ENCODE results near the gene UBL7. TPM values are rescaled to one million over a fixed set of nuclear protein-coding genes. Genes with fewer than 3 reads are reported as not detected.

UBL7 gene, protein sequence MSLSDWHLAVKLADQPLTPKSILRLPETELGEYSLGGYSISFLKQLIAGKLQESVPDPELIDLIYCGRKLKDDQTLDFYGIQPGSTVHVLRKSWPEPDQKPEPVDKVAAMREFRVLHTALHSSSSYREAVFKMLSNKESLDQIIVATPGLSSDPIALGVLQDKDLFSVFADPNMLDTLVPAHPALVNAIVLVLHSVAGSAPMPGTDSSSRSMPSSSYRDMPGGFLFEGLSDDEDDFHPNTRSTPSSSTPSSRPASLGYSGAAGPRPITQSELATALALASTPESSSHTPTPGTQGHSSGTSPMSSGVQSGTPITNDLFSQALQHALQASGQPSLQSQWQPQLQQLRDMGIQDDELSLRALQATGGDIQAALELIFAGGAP
- total RNA-seq: 10 to 100 TPM; 56.6 to 56.8 TPM

DNA sequence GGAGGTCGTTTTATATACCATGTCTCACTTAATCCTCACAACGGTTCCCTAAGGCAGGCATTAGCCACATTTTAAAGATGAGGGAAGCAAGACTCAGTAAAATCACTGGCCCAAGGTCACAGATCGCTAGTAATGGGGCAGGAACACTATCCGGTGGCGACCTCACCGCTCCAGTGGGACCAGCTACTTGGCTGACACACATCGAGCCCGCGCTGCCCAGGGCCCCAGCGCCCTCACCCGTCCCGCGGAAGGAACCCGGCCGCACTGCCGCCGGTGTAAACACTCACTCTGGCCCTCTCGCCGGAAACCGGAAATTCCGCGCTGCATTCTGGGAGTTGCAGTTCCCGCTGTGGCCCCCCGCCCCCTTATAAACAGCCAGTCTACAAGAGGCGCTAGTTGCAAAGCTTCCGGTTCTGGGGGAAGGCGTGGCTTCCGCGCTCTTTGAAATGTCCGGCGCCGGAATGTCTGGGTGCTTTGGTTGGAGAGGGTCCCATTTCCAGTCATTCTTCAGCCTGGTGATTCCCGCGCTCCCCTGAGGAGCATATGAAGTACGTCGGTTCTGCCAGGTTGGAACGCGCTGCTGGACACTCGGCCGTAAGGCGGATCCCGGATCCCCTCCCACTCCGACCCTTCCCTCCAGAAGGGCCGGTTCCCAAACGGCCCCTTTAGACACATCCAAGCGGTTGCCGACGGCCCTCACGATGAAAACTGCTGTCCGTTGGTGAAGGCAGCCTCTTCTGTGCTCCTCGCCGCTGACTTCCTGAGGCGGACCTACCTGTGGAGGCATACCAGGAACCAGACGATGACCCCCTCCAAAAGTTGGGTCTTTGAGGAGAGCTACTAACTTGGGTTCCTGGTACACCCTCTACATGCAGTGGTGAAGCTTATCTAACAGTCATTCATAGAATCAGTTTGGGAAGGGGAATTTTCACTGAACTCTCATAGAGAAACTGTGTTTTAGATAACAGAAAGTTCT lies at the start of gene UBL7:
TSS of gene UBL7 (minus strand) at position 290 of the 976 bp plus-strand sequence. CDS start 2,293 bp downstream, outside the sequence.
- peak; percentile 96 for DNase-seq
- H3K27me3 Mint-ChIP-seq: no peaks in the 10 kb centered on the region
- peak within 1 kb of the TSS; percentile 97 for H3K4me3 Mint-ChIP-seq
- peaks cover 29% of the 10 kb centered on the region for H3K36me3 Mint-ChIP-seq
- peaks cover 40% of the 10 kb centered on the region for H3K4me1 Mint-ChIP-seq
- H3K27ac Mint-ChIP-seq: peak within 1 kb of the TSS; percentile 91
- H3K9me3 Mint-ChIP-seq: peaks cover 6% of the 10 kb centered on the region

DNA sequence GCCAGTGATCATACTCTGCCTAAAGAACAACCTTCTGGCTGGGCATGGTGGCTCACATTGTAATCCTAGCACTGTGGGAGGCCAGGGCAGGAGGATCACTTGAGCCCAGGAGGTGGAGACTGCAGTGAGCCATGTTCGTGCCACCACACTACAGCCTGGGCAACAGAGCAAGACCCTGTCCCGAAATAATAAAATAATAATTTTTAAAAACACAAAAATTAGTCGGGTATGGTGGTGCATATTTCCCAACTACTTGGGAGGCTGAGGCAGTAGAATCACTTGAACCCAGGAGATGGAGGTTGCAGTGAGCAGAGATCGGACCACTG lies 45.5 kb upstream of the UBL7 start:
- Mint-ChIP-seq H3K4me1 (no peaks in the 10 kb centered on the region), H3K36me3 (peaks cover 3% of the 10 kb centered on the region)

DNA sequence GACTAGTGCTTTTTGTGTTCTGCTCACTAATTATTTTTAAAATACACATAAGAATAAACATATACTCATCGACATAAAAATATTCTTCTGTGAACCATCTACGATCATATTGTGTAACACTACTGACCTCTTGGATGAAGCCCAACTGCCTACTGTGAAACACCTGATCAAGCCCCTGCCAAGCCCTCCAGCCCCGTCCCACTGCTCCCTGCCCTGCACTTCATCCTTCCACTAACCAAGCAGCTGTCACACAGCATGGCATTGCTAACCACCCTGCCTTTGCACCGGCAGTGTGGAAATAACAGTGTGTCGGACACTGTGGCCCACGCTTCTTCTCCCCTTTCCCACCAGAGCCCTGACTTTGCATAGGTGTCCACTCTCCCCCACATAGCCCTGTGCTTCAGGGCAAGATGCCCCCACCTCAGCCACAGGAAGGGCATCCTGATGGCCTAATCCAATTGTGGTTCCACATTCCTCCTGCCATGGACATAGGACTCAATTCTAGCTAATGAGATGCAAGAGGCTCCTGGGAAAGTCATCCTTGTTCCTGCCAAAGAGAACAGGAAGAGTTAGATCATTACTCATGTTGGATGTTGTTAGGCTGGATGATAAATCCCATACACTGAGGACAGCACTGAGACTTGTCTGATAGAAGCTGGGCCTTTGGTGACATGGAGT lies 45.0 kb upstream of the UBL7 start:
- no peak for DNase-seq
- Mint-ChIP-seq H3K4me1 (no peaks in the 10 kb centered on the region), H3K27me3 (no peaks in the 10 kb centered on the region), H3K4me3 (no peak overlapping the region), H3K27ac (no peak overlapping the region), H3K9me3 (no peaks in the 10 kb centered on the region), H3K36me3 (peaks cover 3% of the 10 kb centered on the region)

More for the DNA sequence above, 45.5 kb upstream of the UBL7 start:
- Mint-ChIP-seq H3K27ac (no peak overlapping the region), H3K9me3 (no peaks in the 10 kb centered on the region), H3K4me3 (no peak overlapping the region), H3K27me3 (no peaks in the 10 kb centered on the region)
- DNase-seq: no peak

DNA sequence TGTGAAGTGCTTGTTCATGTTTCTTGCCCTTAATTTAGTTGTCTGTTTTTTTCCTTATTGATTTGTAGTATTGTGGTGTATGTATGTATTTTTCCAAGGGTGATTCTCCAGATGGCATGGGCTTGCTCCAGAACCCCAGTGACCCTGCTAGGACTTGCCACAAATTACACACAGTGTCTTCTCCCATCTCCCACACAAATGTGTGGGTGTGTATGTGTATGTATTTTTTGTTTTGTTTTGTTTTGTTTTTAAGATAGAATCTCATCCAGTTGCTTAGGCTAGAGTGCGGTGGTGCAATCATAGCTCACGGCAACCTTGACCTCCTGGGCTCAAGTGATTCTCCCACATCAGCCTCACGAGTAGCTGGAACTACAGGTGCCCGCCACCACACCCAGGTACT lies 43.9 kb upstream of the UBL7 start:
- Mint-ChIP-seq H3K4me3 (no peak overlapping the region), H3K36me3 (peaks cover 3% of the 10 kb centered on the region), H3K9me3 (no peaks in the 10 kb centered on the region), H3K27ac (no peak overlapping the region), H3K4me1 (no peaks in the 10 kb centered on the region), H3K27me3 (no peaks in the 10 kb centered on the region)
- DNase-seq: no peak

DNA sequence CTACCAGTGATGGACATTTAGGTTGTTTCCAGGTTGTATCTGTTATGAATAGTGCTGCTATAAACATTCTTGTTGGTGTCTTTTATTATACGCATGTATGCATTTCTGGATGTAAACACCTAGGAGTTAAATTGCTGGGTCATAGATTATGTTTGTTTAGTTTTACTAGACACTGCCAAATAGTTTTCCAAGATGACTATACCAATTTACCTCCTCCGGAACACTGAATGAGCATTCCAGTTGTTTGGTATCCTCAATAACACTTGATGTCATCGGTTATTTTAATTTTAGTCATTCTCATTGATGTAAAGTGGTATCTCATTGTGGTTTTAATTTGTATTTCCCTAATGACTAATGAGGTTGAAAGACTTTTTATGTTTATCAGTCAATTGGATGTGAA lies 43.5 kb upstream of the UBL7 start:
- Mint-ChIP-seq H3K27ac (no peak overlapping the region), H3K9me3 (no peaks in the 10 kb centered on the region), H3K27me3 (no peaks in the 10 kb centered on the region), H3K4me3 (no peak overlapping the region), H3K4me1 (no peaks in the 10 kb centered on the region), H3K36me3 (peaks cover 3% of the 10 kb centered on the region)
- no peak for DNase-seq

DNA sequence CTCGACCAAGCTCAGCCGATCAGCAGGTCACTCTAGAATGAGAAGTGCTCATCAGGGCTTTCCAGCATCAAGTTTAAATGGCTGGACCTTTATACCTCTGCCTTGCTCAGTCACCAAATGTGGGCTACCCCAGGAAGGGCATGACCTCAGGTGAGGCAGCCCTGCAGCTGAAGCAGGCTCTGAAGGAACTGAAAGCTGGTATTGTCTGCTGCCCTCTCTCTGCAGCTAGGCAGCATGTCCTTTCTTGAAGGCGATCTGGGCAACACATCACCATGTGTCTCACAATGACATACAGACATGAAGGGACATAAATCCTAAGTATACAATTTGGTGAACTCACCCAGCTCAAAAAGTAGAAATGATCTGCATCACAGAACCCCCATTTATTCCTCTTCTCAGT lies 41.3 kb upstream of the UBL7 start:
- Mint-ChIP-seq H3K9me3 (no peaks in the 10 kb centered on the region), H3K4me3 (no peak overlapping the region), H3K27me3 (no peaks in the 10 kb centered on the region), H3K27ac (no peak overlapping the region), H3K36me3 (peaks cover 3% of the 10 kb centered on the region), H3K4me1 (no peaks in the 10 kb centered on the region)
- DNase-seq: no peak

DNA sequence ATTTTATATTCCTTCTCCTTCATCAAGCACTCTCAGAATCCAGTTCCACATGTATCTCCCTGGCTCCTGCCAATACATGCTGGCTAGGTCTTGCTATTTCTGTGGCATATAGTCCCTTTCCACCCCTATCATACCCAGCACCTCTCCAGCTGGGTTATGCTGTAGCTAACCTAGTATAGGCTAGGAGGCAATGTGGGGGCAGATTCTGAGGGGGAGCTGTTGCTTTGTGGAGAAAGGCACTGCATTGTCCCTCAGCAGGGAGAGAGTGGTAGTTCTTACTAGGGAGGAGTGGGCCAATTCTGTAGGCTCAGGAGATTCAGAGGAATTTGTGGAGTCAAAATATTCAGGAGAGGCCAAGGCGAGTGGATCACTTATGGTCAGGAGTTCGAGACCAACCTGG lies 39.4 kb upstream of the UBL7 start:
- no peak for DNase-seq
- H3K27ac Mint-ChIP-seq: no peak overlapping the region

DNA sequence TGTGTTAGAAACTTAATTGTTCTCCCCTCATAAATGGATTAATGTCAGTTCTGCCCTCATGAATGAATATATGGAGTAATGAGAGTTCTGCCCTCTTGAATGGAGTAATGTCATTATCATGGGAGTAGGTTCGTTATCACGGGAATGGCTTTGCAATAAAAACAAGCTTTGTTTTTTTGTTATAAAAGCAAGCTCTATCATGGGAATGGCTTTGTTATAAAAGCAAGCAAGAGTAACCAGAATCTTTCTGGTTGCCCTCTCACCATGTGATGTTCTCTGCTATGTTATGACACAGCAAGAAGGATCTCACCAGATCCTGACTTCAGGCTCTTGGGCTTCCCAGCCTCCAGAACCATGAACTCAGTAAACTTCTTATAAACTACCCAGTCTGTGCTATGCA lies 38.4 kb upstream of the UBL7 start:
- no peak for DNase-seq
- Mint-ChIP-seq H3K4me3 (no peak overlapping the region), H3K27ac (no peak overlapping the region), H3K9me3 (no peaks in the 10 kb centered on the region), H3K27me3 (no peaks in the 10 kb centered on the region), H3K4me1 (no peaks in the 10 kb centered on the region), H3K36me3 (peaks cover 3% of the 10 kb centered on the region)

More for the DNA sequence above, 39.4 kb upstream of the UBL7 start:
- Mint-ChIP-seq H3K4me1 (no peaks in the 10 kb centered on the region), H3K4me3 (no peak overlapping the region), H3K27me3 (no peaks in the 10 kb centered on the region), H3K36me3 (peaks cover 3% of the 10 kb centered on the region), H3K9me3 (no peaks in the 10 kb centered on the region)

DNA sequence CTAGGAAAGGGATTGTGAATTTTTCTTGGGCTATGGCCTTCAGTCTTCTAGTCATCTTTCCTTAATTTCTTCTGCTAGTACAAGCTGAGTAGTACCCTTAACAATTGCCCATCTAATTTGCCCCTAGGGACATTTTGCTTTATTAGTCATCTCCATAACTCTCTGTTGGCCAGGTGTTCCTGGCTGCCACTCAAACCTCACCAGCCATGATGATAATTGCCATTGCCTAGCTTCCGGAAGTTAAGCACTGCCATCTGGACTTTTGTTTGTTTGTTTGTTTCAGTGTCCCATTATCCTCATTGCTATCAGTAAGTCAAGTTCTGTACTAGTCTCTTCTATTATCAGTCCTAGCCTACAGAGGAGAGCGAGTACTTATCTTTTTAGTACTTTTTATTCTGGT lies 36.6 kb upstream of the UBL7 start:
- DNase-seq: no peak
- Mint-ChIP-seq H3K36me3 (no peaks in the 10 kb centered on the region), H3K9me3 (no peaks in the 10 kb centered on the region), H3K27me3 (no peaks in the 10 kb centered on the region), H3K4me3 (no peak overlapping the region), H3K4me1 (no peaks in the 10 kb centered on the region), H3K27ac (no peak overlapping the region)

DNA sequence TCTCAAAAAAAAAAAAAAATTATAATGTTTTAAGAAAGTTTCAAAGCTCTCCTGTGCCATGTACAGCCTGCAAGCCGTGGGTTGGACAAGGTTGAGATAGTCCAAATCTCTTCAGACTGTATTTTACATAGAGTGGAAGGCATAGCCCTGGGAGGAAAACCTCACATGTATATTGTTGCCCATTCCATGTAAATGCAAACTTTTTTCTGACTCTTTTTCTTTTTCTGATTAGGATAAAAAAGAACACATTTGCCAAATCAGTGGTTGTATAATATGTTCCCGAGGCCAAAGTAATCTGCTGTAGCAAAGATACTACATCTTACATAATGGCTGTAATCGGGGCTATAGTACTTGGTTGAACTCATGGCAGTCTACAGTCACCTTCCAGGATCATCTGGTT lies 35.7 kb upstream of the UBL7 start:
- Mint-ChIP-seq H3K27me3 (no peaks in the 10 kb centered on the region), H3K27ac (no peak overlapping the region), H3K36me3 (peaks cover 2% of the 10 kb centered on the region), H3K4me1 (no peaks in the 10 kb centered on the region), H3K9me3 (no peaks in the 10 kb centered on the region), H3K4me3 (no peak overlapping the region)
- no peak for DNase-seq

DNA sequence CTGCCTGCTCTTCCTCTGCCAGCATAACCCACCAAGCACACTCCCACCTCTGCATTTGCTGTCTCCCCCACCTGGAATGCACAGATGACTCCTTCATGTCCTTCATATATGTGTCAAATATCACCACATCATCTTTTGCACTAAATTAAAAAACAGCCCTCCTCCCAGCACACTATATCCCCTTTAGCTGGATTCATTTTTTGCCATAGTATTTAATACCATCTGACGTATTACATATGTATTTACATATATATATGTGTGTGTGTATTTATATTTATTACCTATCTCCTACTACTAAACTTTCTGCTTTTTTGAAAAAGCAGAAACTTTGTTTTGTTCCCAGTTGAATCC lies 29.4 kb upstream of the UBL7 start:
- Mint-ChIP-seq H3K4me1 (peaks cover 16% of the 10 kb centered on the region), H3K27ac (peak overlapping the region; percentile 89), H3K9me3 (no peaks in the 10 kb centered on the region), H3K27me3 (no peaks in the 10 kb centered on the region), H3K36me3 (peaks cover 2% of the 10 kb centered on the region), H3K4me3 (peak overlapping the region; percentile 82)
- no peak for DNase-seq

DNA sequence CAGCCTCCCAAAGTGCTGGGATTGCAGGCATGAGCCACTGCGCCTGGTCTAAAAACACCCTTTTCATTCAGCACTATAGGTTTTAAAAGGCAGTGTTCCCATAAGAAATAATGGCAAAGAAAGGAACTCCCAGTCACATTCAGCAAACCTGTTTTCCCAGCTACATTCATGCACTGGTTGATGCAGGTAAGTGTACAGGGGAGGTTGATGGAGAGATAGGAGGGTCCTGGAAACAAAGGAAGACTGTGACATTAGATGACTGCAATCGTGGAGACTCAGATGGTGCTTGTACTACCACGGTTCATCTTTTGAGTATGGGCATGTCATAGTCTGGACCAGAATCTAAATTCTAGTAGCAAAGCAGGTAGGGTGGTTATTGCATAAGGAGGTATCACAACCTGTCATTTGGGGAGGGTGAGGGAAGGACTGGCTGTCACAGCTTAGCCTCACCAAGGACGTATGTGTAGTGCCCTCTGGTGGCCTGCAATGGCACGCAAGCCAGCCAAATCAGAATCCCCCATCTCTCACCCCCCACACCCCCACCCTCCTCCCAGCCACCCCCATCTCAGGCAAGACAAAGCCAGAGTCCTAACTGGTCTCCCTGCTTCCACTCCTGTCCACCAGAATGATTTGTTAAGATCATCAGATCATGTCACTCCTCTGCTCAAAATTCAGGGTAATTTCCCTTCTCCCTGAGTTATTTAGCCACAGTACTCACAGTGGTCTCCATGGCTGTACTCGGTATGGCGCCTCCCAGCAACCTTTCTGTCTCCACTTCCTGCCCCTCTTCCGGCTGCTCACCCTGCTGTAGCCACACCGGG lies 28.8 kb upstream of the UBL7 start:
- Mint-ChIP-seq H3K4me1 (peaks cover 16% of the 10 kb centered on the region), H3K4me3 (peak overlapping the region; percentile 82), H3K36me3 (peaks cover 2% of the 10 kb centered on the region), H3K27ac (peak overlapping the region; percentile 89), H3K9me3 (no peaks in the 10 kb centered on the region), H3K27me3 (no peaks in the 10 kb centered on the region)
- peak; percentile 79 for DNase-seq

DNA sequence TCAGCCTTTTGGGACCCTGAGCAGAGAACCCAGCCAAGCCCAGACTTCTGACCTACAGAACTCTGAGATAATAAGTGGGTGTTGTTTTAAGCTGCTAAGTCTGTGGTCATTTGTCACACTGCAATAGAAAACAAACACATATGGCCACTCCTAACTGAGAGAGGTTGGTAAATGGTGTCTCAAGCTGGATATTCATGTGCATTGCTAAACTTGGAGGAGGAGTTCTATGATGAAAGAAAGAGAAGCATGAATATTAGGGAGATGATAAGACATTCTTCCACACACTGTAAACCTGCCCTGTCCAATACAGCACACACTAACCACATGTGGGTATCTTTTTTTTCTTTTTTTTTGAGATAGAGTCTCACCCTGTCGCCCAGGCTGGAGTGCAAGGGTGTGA lies 27.8 kb upstream of the UBL7 start:
- no peak overlapping the region for H3K4me3 Mint-ChIP-seq
- H3K4me1 Mint-ChIP-seq: peaks cover 16% of the 10 kb centered on the region
- no peaks in the 10 kb centered on the region for H3K27me3 Mint-ChIP-seq
- DNase-seq: no peak
- H3K27ac Mint-ChIP-seq: no peak overlapping the region
- H3K36me3 Mint-ChIP-seq: peaks cover 2% of the 10 kb centered on the region
- H3K9me3 Mint-ChIP-seq: no peaks in the 10 kb centered on the region

DNA sequence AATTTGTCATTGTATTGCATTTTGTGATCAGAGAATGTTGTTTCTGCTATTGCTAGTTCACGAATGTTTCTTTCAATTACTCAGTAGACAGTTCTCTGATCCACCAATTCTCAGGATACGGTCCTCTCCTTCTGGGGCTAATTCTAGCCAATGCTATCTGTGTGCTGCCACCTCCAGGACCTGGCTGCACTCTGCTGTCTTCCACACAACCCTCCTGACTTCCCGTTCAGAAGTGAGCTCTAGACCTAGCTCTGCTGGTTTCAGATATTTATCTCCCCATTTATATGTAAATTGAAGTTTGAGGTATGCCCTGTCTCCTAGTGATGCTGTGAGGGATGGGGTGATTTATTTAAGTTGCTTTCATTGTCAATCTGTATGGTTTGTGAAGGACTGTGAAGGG lies 21.7 kb upstream of the UBL7 start:
- DNase-seq: no peak
- no peaks in the 10 kb centered on the region for H3K9me3 Mint-ChIP-seq
- no peak overlapping the region for H3K27ac Mint-ChIP-seq
- no peaks in the 10 kb centered on the region for H3K4me1 Mint-ChIP-seq
- H3K36me3 Mint-ChIP-seq: peaks cover 13% of the 10 kb centered on the region
- H3K4me3 Mint-ChIP-seq: no peak overlapping the region
- no peaks in the 10 kb centered on the region for H3K27me3 Mint-ChIP-seq

Measured in activated naive CD8-positive, alpha-beta T cell treated with anti-CD3 and anti-CD28 coated beads for 36 hours (primary cell).